Retinal pigment epithelial cell (primary cell): ENCODE measurements around the gene DSC3.

ENCODE experiments used
- DNase-seq: peaks from one replicate; pipeline ENCODE4 v3.0.0-alpha.2; 2010; ENCODE audit warnings: low read depth
- H3K4me3 ChIP-seq: 2 replicates; pipeline ENCODE4 v1.5.1; 2011; ENCODE audit warnings: mild to moderate bottlenecking, low read length, control low read depth, moderate library complexity
- TF ChIP-seq, protein P1 (sequence below): conservative IDR thresholded peaks from 2 replicates; pipeline ENCODE4 v1.5.1; 2011; ENCODE audit warnings: low read depth, low read length, control low read depth, inconsistent platforms

The DSC3 gene

DNA sequence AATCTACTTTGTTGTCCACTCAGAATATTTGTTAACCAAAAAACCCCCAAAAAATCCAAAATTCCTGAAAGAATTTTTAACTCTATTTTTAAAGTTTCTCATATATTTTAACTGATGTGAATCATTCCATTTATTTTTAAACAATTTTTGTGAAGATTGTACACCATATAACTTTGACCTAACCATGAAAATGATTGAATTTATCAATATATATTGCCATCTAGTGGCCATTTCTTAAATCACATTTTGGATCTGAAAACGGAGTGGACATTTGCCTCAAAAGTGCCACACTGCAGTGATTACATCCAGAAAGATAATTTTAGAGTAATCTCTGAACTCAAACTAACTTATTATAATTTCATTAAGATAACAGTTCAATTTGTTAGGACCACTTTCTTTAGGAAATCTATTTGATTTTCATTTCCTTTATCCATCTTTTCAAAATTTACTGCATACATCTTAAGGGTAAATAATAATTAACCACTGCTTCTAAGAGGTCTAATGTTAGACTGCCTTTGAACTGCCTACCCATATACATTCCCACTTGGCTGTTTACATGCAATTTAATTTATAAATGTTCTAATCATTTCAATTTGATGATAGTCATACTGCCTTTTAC lies 71.1 kb downstream of the DSC3 start:
- TF ChIP-seq, protein P1, sequence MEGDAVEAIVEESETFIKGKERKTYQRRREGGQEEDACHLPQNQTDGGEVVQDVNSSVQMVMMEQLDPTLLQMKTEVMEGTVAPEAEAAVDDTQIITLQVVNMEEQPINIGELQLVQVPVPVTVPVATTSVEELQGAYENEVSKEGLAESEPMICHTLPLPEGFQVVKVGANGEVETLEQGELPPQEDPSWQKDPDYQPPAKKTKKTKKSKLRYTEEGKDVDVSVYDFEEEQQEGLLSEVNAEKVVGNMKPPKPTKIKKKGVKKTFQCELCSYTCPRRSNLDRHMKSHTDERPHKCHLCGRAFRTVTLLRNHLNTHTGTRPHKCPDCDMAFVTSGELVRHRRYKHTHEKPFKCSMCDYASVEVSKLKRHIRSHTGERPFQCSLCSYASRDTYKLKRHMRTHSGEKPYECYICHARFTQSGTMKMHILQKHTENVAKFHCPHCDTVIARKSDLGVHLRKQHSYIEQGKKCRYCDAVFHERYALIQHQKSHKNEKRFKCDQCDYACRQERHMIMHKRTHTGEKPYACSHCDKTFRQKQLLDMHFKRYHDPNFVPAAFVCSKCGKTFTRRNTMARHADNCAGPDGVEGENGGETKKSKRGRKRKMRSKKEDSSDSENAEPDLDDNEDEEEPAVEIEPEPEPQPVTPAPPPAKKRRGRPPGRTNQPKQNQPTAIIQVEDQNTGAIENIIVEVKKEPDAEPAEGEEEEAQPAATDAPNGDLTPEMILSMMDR: peak; percentile 35
- H3K4me3 ChIP-seq: no peak overlapping the region
- no peak for DNase-seq

- no peak overlapping the region for H3K4me3 ChIP-seq
- DNase-seq: no peak
- TF ChIP-seq, protein P1: peak; percentile 45
Measured at GRCh38 chr18:30970196-30970816, 72.2 kb downstream of the DSC3 start.

DNA sequence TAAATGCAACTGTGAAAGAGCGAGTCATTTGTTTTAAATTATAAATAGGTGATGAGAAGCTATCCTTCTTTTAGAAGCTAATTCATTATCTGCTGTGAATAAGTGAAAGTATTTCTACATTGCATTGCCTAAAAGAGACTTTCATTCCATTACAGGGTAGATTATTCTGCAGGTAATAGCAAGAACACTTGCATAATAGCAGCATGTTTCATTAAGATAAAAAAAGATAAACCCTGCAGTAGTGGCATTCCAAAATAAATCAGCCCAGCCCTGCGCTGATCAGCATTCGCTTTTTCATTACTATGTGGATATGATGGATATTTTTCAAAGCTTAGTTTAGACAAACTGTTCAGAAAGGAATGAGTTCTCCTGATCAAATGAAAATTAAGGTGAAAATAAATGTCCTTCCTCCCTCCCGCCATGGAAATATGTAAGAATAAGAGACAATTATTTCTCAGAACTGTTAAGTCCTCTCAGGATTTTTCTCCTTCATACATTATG lies 72.8 kb downstream of the DSC3 start:
- TF ChIP-seq, protein P1: no peak
- H3K4me3 ChIP-seq: no peak overlapping the region
- no peak for DNase-seq

- H3K4me3 ChIP-seq: no peak overlapping the region
- no peak for DNase-seq
- TF ChIP-seq, protein P1: no peak
Measured at GRCh38 chr18:30967701-30968100, 74.8 kb downstream of the DSC3 start.

GRCh38 chr18:30965237-30965636 lies 77.3 kb downstream of the DSC3 start:
- TF ChIP-seq, protein P1: no peak
- no peak overlapping the region for H3K4me3 ChIP-seq
- no peak for DNase-seq

- TF ChIP-seq, protein P1: no peak
- no peak for DNase-seq
- H3K4me3 ChIP-seq: no peak overlapping the region
Measured at GRCh38 chr18:30960661-30961060, 81.9 kb downstream of the DSC3 start.

DNA sequence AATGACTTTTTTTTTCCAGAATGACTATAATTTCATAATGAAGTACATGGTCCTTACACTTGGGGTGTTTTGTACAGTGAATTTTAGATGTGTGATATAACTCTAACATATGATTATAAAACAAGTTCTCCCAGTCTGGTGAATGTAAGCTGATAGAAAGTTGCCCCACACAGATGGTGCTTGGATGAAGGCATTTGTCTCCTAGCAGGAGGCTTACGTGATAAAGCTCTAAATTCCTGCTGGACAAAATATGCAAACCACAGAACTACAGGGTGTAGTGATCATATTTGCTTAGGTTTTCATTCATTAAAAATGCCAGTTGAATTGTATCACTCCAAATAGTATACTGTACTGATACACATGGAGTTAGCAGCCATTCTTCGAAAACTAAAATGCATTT lies 85.5 kb downstream of the DSC3 start:
- peak; percentile 34 for DNase-seq
- TF ChIP-seq, protein P1: no peak
- H3K4me3 ChIP-seq: no peak overlapping the region
